ENCODE results near the gene REEP5.
"Not testable (repeated sequence)": the region's sequence is repeated elsewhere in the genome, so short reads cannot be mapped to it uniquely, and the experiment has no call there.

REEP5 gene

DNA sequence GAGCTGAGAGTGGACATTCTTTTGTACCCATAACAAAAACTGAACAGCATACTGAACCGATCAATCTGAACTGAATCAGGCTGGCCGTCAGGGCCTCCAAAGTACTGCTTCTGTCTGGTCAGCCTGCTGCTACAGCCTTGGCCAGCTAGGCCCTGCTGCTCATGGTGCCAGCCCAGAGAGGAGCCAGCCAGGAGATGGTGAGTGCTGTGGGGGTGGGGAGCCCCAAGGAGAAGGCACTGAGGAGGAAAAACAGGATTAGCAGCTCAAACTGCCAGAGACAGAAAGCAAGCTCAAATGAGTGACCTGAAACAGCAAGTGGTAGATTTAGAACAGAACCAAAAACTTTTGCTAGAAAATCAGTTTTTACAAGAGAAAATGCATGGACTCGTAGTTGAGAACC is 37.0 kb downstream of the REEP5 start:
- peak; percentile 79 for DNase-seq (ENCODE audit: low spot score)

GRCh38 chr5:112883192-112883591 is 38.8 kb downstream of the REEP5 start:
- no peak for DNase-seq (ENCODE audit: low spot score)

DNA sequence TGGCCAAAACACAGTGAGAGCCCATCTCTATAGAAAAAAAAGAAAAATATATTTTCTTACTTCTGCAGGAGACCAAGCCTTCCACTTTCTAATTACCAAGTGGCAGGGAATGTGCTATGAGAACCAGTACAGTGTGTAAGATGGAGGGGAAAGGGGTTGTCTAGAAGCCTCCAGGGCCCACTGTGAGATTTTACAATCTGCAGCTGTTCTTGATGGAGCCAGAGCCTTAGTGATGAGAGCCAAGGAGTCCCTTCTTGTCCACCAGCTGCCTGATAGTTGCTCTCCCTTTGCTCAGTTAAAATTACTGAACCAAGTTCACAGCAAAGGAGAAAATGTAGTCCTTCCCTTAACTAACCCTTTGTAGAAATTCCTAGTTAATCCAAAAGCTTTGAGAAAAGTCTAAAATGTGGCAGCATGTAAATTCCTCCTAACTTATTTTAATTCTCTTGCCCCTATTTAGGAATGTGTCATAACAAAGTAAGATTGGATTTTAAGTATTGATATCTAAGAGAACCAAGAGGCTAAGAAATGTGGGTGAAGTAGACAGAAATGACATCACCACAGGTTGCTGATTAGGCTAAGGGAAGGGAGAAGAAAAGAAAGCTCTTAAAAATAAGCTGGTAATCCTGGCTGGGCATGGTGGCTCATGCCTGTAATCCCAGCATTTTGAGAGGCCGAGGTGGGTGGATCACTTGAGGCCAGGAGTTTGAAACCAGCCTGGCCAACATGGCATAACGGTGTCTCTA is 41.6 kb downstream of the REEP5 start:
- no peak for DNase-seq (ENCODE audit: low spot score)

DNA sequence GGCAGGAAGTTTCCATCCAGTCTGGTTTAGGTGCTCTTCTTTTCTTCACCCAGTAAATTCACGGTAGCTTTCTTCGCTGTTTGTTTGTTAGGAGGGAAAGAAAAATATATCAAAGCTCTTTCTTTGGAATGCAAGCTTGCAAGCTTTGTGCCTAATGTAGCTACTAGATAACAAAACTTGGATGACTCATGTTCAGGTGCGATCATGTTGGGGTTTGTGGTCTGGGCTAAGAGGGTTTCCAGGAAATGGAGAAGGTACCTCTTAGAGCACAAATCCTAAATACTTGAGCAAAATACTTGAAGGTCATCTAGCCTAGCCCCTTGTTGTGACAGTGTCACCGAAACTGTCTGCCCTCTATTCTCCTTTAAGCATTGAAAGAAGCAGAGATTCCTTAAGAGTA is 43.3 kb downstream of the REEP5 start:
- no peak for DNase-seq (ENCODE audit: low spot score)

DNA sequence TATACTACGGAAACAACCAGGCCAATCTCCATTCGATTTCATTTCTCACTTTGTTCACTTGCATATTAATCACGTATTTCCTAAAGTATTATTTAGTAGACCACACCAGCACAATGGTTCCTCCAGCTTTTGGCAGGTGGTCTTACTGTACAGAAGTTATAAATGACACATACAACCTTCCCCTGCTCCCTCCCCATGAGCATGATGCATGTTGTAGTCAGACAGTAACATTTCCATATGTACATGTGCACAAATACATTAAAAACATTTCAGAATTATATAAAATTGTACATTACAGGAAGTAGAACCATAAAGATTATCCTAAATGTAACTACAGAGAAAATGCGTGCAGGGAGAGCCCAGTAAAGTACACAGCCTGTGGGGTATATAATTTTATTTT is 43.9 kb downstream of the REEP5 start:
- no peak for DNase-seq (ENCODE audit: low spot score)

DNA sequence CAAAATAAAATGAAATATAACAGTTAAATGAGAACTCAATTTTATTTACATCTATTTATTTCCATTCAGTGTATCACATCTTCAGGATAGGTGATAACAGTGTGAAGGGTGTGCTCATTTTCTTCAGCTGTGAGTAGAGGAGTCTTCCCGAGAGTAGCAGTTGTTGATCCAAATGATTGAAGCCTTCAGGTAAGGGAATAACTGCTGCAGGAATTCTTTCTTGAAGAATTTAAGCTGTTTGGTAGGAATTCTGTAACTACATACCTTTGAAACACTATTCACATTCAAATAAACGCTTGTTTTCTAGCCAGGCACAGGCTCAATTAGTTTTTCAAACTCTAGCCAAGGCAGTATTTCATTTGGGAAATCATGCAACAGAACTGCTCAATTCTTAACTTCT is 45.7 kb downstream of the REEP5 start:
- no peak for DNase-seq (ENCODE audit: low spot score)

DNA sequence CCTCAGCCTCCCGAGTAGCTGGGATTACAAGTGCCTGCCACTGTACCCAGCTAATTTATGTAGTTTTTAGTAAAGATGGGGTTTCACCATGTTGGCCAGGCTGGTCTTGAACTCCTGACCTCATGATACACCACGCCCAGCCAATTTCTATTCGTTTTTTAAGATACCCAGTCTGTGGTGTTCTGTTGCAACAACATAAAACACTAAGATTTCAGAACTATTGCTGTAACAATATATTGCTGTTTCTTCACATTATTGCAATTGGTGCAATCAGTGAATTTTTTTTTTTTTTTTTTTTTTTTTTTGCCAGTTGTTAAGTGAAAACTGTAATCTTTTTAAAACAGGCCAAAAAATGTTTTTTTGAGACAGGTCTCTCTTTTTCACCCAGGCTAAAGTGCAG is 51.1 kb downstream of the REEP5 start:
- no peak for DNase-seq (ENCODE audit: low spot score)

DNA sequence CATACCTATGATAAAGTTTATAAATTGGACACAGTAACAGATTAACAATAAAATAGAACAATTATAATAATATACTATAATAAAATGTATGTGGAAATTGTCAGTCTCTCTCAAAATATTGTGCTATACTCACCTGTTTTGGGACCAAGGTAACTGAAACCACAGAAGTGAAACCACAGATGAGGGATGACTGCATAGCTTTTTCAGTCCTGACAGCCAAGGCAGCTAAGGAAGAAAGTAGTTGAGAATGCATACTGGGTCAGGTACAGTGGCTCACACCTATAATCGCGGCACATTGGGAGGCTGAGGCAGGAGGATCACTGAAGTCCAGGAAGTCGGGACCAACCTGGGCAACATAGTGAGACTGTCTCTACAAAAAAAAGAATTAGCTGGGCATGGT is 52.1 kb downstream of the REEP5 start:
- no peak for DNase-seq (ENCODE audit: low spot score)

DNA sequence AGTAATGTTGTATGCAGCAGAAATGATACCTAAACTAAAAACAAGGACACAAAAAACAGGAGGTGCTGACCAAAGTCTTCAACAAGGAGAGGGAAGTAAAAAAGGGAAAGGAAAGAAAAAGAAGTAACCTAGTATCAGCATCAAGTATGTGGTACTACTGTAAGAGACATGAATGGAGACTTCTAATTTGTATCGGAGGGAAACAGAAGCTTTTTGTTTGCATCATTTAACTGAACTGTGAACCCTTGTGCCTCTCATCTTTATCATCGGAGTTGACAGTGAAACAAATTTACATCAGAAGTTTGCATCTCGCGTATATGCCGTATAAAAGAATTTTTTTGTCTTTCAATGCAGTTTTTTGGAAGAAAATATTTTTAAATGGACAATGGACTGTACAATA is 54.6 kb downstream of the REEP5 start:
- no peak for DNase-seq (ENCODE audit: low spot score)

- no peak for DNase-seq (ENCODE audit: low spot score)
Observed at GRCh38 chr5:112866739-112867138, 55.3 kb downstream of the REEP5 start.

GRCh38 chr5:112865128-112865527 is 56.9 kb downstream of the REEP5 start:
- DNase-seq (ENCODE audit: low spot score): no peak

DNA sequence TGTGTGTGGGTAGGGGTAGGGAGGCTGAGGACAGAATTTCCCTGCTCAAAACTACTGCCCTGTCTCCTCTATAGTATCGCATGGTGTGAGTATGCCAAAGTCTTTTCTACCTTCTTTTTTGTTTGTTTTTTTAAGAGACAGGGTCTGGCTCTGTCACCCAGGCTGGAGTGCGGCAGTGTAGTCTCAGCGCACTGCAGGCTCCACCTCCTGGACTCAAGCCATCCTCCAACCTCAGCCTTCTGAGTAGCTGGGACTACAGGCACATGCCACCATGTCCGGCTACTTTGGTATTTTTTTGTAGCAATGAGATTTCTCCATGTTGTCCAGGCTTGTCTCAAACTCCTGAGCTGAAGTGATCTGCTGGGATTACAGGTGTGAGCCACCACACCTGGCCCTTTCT is 58.5 kb downstream of the REEP5 start:
- no peak for DNase-seq (ENCODE audit: low spot score)

DNA sequence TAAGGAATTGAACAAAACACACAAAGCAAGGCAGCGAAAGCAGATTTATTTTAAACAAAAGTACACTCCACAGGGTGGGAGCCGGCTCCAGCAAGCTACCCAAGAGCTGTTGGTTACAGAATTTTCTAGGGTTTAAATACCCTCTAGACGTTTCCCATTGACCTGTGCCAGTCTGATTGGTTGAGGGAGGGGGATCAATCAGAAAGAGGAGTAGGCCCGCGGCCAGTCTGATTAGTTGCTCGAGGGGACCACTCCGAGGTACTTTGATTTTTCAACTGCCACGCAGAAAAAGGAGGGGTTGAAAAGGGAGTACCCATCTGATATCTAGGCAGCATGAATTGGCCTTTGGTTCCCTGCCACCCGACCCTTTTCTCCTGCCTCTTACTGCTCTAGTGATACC is 59.9 kb downstream of the REEP5 start:
- DNase-seq (ENCODE audit: low spot score): no peak

GRCh38 chr5:112861638-112861985 is 60.4 kb downstream of the REEP5 start:
- no peak for DNase-seq (ENCODE audit: low spot score)

DNA sequence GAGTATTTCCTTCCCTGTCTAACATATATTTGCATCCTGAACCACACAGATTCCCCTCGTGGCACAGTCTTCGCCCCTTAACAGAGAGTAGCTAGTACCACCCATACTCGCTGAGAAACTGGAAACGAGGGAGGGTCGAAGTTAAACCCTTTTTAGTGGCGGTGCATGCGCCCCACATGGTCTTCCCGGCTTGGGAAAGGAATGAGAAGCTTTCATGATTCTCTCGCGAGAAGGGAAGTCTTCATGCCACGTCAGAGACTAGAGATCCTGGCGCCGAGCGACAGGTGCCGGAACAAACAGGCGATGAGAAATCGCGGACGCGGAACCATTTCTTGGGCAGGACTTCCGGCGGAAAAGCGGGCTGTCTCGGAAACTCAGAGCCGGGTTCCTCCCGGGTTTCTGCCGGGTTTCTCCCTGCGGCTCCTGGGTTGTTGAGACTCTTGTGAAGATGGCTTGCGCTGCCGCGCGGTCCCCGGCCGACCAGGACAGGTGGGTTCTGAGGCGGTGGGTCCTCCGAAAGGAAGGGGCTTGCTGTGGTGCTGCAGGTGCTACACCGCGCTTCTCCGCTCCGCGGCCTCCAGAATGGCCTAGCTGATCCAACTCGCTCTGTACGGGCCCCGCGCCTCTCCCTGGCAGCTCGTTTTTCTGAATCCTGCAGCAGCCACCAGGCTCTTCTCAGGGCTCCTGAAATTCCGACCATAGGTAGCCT is 60.9 kb downstream of the REEP5 start, which contains the start of gene SRP19:
Gene SRP19, plus strand, starts transcription at position 359 of the 709 bp plus-strand sequence. Its CDS starts 90 bp downstream, at position 449.
- peak; percentile 97 for DNase-seq (ENCODE audit: low spot score)

GRCh38 chr5:112860571-112860928 is 61.5 kb downstream of the REEP5 start:
- not testable (repeated sequence) for DNase-seq (ENCODE audit: low spot score)

- no peak for DNase-seq (ENCODE audit: low spot score)
Observed at GRCh38 chr5:112857866-112858265, 64.2 kb downstream of the REEP5 start.

GRCh38 chr5:112854651-112855050 is 67.4 kb downstream of the REEP5 start:
- DNase-seq (ENCODE audit: low spot score): no peak

DNA sequence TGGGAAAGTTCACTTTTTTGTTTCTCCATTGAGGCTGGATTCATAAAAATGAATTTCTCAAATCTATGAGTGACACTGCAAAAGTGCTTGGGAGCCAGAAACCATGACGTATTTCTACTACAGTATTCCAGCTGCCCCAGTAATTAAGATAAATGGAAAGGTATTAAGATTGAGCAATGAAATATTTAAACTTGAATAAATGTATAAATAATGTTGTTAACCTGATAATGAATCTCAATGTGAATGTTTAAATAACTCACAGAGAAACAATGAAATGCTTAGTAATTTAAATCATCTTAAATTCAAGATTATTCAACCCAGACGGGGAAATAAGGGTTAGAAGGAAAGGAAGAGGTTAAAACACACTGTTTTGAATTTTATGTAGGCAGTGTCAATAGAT is 72.1 kb downstream of the REEP5 start:
- DNase-seq (ENCODE audit: low spot score): no peak

- peak; percentile 72 for DNase-seq (ENCODE audit: low spot score)
Observed at GRCh38 chr5:112848116-112848811, 73.8 kb downstream of the REEP5 start.

- DNase-seq (ENCODE audit: low spot score): no peak
Observed at GRCh38 chr5:112847306-112847705, 74.7 kb downstream of the REEP5 start.

DNA sequence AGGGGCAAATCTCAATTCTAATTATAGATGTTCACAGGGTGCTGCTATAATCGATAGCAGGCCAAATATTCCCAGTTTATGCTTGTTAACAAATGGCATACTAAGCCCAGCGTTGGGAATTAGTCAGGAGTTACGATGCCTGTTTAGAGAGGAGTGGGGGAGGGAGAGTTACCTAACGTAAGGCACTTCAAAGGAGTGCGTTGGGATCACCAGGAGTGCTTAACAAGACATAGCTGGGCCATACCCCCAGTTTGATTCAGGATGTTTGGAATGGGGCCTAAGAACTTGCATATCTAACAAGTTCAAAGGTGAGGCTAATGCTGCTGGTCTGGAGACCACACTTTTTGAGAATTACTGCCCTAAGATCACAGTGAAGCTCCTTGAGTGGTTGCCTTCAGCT is 75.5 kb downstream of the REEP5 start:
- DNase-seq (ENCODE audit: low spot score): no peak

GRCh38 chr5:112844489-112844888 is 77.5 kb downstream of the REEP5 start:
- no peak for DNase-seq (ENCODE audit: low spot score)
